ENCODE measurements around the gene ACADL.
"Not testable (repeated sequence)": the region's sequence is repeated elsewhere in the genome, so short reads cannot be mapped to it uniquely, and the experiment has no call there.

The ACADL gene

GRCh38 chr2:210189452-210190138, 35.7 kb downstream of the ACADL start:
- ATAC-seq: no peak
- peaks cover 5% of the 10 kb centered on the region for H3K27me3 Mint-ChIP-seq
- H3K4me1 Mint-ChIP-seq: no peaks in the 10 kb centered on the region
- no peak overlapping the region for H3K4me3 Mint-ChIP-seq
- peaks cover 8% of the 10 kb centered on the region for H3K36me3 Mint-ChIP-seq (ENCODE audit: low read depth)
- H3K9me3 Mint-ChIP-seq: peaks cover 16% of the 10 kb centered on the region
- H3K27ac Mint-ChIP-seq: no peak overlapping the region
- DNase-seq: no peak

DNA sequence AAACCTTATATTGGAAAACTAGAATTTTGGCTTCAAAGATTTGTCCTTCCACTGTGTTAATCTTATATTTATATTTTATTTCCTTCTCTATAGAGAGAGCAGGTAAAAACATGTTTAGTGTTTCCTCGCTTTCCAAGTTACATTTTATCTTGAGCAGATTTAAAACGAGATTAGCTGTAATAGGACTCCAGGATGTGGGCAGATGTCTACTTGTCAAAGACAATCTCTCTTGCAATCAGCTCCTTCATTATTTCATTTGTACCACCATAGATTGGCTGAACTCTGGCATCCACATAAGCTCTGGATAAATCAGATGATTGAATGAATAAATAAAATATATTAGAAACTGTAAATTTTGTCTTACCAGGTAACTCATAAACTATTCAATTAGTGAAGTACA, 36.5 kb downstream of the ACADL start:
- H3K36me3 Mint-ChIP-seq (ENCODE audit: low read depth): peaks cover 16% of the 10 kb centered on the region
- no peak overlapping the region for H3K4me3 Mint-ChIP-seq
- peaks cover 24% of the 10 kb centered on the region for H3K9me3 Mint-ChIP-seq
- no peak for DNase-seq
- H3K27ac Mint-ChIP-seq: no peak overlapping the region
- no peak for ATAC-seq
- H3K27me3 Mint-ChIP-seq: peaks cover 5% of the 10 kb centered on the region
- H3K4me1 Mint-ChIP-seq: peaks cover 2% of the 10 kb centered on the region

DNA sequence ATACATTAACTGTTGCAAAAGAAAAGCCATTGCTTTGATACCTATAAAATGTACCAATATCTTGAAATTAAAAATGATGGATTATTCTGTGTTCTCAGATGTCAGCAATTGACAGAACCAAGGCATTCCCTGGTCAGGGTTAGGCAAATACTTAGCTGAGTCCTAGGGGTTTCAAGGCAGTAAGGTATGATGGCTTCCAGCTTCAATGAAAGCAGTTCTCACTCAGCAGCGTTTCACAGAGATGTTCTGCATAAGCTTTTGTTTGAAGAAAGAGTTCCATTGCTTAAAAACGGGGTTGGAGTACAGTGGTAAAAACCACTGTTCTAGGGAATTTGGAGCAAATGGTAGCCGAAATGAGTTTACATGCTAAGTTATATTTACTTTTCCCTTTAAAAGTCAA, 37.1 kb downstream of the ACADL start:
- Mint-ChIP-seq H3K4me3 (no peak overlapping the region), H3K27ac (no peak overlapping the region), H3K27me3 (peaks cover 5% of the 10 kb centered on the region), H3K36me3 (ENCODE audit: low read depth) (peaks cover 16% of the 10 kb centered on the region), H3K9me3 (peaks cover 25% of the 10 kb centered on the region), H3K4me1 (peaks cover 2% of the 10 kb centered on the region)
- DNase-seq (no peak), ATAC-seq (no peak)

- H3K36me3 Mint-ChIP-seq (ENCODE audit: low read depth): peaks cover 16% of the 10 kb centered on the region
- H3K4me3 Mint-ChIP-seq, H3K27ac Mint-ChIP-seq, DNase-seq, H3K27me3 Mint-ChIP-seq, ATAC-seq: not testable (repeated sequence)
- H3K9me3 Mint-ChIP-seq: peaks cover 25% of the 10 kb centered on the region
- peaks cover 17% of the 10 kb centered on the region for H3K4me1 Mint-ChIP-seq
Measured at GRCh38 chr2:210183936-210184335, 41.3 kb downstream of the ACADL start.

- not testable (repeated sequence) for H3K27ac Mint-ChIP-seq
Measured at GRCh38 chr2:210181606-210182088, 43.6 kb downstream of the ACADL start.

GRCh38 chr2:210181033-210181605, 44.1 kb downstream of the ACADL start:
- not testable (repeated sequence) for H3K27me3 Mint-ChIP-seq, H3K27ac Mint-ChIP-seq, DNase-seq, H3K4me3 Mint-ChIP-seq, ATAC-seq
- Mint-ChIP-seq H3K4me1 (peaks cover 17% of the 10 kb centered on the region), H3K36me3 (ENCODE audit: low read depth) (peaks cover 16% of the 10 kb centered on the region), H3K9me3 (peaks cover 22% of the 10 kb centered on the region)

More at GRCh38 chr2:210181606-210182088, 43.6 kb downstream of the ACADL start:
- H3K4me3 Mint-ChIP-seq, DNase-seq, ATAC-seq, H3K27me3 Mint-ChIP-seq: not testable (repeated sequence)
- Mint-ChIP-seq H3K36me3 (ENCODE audit: low read depth) (peaks cover 16% of the 10 kb centered on the region), H3K4me1 (peaks cover 17% of the 10 kb centered on the region), H3K9me3 (peaks cover 25% of the 10 kb centered on the region)

DNA sequence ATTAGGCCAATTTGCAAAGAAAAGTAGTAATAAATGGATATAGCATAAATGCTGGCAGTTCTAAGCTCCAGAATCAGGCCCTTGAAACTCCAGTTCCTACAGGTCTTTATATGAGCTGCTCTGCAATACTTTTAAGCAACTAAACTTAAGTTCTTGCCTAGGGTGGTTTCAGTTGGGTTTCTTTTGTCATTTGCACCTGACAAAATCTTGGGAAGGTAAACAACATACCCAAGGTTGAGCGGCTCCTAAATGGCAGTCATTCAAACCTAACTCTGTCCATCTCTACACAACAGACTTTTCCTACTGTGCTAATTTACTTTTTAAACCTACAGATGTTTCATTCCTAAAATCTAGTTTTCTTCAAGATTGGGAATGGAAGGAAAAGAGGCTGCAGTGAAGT, 44.8 kb downstream of the ACADL start:
- Mint-ChIP-seq H3K9me3 (peaks cover 18% of the 10 kb centered on the region), H3K27ac (no peak overlapping the region), H3K4me1 (peaks cover 17% of the 10 kb centered on the region), H3K36me3 (ENCODE audit: low read depth) (peaks cover 15% of the 10 kb centered on the region), H3K4me3 (no peak overlapping the region), H3K27me3 (no peaks in the 10 kb centered on the region)
- no peak for DNase-seq
- ATAC-seq: no peak

DNA sequence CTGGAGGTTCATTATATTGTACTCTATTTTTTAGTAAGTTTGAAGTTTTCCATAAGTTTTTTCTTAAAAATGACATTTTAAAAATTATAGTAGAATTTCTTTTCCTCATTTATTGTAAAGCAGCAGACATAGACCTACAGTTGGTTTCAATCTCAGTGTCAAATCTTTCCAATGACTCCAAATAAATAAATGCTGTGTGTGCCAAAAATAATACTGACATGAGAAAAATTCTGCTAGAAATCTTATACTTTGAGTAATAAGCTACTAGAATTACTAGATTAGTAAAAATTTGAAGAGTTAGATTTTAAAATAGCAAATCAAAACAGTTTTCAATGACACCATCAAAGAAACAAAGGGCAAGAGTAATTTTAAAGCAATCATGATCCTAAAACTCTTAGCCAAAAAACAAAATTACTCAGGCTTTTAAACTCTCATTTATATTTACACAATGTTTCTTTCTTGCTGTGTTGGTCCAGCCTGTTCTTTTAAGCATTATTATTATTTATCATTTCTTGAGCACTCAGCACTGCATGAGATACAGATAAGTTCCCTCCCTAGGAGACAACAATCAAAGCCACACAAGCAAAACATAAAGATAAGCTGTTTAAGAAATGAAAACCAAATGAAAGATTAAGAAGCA, 45.8 kb downstream of the ACADL start:
- H3K27me3 Mint-ChIP-seq: no peaks in the 10 kb centered on the region
- H3K4me3 Mint-ChIP-seq: no peak overlapping the region
- H3K36me3 Mint-ChIP-seq (ENCODE audit: low read depth): peaks cover 7% of the 10 kb centered on the region
- DNase-seq (no peak), ATAC-seq (no peak)
- peaks cover 8% of the 10 kb centered on the region for H3K9me3 Mint-ChIP-seq
- peaks cover 17% of the 10 kb centered on the region for H3K4me1 Mint-ChIP-seq
- H3K27ac Mint-ChIP-seq: no peak overlapping the region

DNA sequence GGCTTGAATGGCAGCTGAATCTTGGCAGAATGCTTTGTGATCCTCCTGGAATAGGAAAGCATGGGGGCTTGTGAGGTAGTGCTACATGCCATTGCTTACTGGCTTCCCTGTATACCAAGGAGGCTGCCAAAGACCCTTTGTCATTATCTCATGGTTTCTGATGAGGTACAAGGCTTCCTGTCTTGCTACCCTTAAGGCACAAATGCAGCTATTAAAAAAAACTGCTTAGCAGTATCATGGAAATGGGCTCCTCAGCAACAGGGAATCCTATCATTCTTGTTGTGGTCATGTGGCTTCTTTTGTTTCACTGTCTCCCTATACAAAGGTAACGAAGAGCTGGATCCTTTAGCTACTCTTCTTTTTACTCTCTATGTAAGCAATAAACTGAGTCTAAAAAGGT, 47.5 kb downstream of the ACADL start:
- DNase-seq (no peak), ATAC-seq (no peak)
- no peak overlapping the region for H3K4me3 Mint-ChIP-seq
- H3K4me1 Mint-ChIP-seq: peaks cover 16% of the 10 kb centered on the region
- H3K27me3 Mint-ChIP-seq: peaks cover under 1% of the 10 kb centered on the region
- H3K36me3 Mint-ChIP-seq (ENCODE audit: low read depth): no peaks in the 10 kb centered on the region
- H3K27ac Mint-ChIP-seq: no peak overlapping the region
- H3K9me3 Mint-ChIP-seq: no peaks in the 10 kb centered on the region

DNA sequence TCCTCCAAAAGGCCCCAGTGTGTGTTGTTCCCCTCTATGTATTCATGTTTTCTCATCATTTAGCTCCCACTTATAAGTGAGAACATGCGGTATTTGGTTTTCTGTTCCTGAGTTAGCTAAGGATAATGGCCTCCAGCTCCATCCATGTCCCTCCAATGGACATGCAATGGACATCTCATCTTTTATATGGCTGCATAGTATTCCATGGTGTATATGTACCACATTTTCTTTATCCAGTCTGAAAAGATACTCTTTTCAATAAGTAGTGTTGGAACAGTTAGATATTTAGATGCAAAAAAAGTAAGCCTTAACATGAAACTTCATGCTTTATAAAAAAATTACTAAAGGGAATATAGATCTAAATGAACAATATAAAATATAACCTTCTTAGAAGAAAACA, 48.1 kb downstream of the ACADL start:
- H3K4me1 Mint-ChIP-seq: peaks cover 16% of the 10 kb centered on the region
- not testable (repeated sequence) for H3K36me3 Mint-ChIP-seq (ENCODE audit: low read depth); H3K27me3 Mint-ChIP-seq; H3K9me3 Mint-ChIP-seq; DNase-seq; ATAC-seq; H3K4me3 Mint-ChIP-seq; H3K27ac Mint-ChIP-seq

GRCh38 chr2:210174086-210174485, 51.2 kb downstream of the ACADL start:
- Mint-ChIP-seq H3K4me3 (no peak overlapping the region), H3K27ac (no peak overlapping the region), H3K36me3 (ENCODE audit: low read depth) (no peaks in the 10 kb centered on the region), H3K27me3 (peaks cover 5% of the 10 kb centered on the region), H3K4me1 (peaks cover 23% of the 10 kb centered on the region), H3K9me3 (no peaks in the 10 kb centered on the region)
- no peak for DNase-seq
- no peak for ATAC-seq

DNA sequence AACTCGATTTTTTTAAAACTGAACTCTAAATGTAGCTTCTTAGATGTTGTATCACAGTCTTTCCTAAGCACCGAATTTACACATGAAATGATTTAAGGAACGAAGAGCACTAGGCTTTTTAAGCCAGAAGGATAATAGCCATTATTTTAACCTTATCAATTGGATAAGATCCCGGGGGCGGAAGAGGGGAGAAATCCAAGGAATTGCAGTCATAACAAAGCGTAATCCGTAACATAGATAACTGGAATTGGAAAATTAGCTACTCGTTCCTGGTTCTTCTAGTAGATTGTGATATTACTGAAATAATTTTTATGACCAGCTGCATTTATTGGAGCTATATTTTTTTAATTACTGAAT, 53.0 kb downstream of the ACADL start:
- H3K36me3 Mint-ChIP-seq (ENCODE audit: low read depth): no peaks in the 10 kb centered on the region
- no peaks in the 10 kb centered on the region for H3K9me3 Mint-ChIP-seq
- H3K27ac Mint-ChIP-seq: peak overlapping the region; percentile 53
- peaks cover 40% of the 10 kb centered on the region for H3K4me1 Mint-ChIP-seq
- DNase-seq (no peak), ATAC-seq (no peak)
- peaks cover 5% of the 10 kb centered on the region for H3K27me3 Mint-ChIP-seq
- H3K4me3 Mint-ChIP-seq: peak overlapping the region; percentile 95

DNA sequence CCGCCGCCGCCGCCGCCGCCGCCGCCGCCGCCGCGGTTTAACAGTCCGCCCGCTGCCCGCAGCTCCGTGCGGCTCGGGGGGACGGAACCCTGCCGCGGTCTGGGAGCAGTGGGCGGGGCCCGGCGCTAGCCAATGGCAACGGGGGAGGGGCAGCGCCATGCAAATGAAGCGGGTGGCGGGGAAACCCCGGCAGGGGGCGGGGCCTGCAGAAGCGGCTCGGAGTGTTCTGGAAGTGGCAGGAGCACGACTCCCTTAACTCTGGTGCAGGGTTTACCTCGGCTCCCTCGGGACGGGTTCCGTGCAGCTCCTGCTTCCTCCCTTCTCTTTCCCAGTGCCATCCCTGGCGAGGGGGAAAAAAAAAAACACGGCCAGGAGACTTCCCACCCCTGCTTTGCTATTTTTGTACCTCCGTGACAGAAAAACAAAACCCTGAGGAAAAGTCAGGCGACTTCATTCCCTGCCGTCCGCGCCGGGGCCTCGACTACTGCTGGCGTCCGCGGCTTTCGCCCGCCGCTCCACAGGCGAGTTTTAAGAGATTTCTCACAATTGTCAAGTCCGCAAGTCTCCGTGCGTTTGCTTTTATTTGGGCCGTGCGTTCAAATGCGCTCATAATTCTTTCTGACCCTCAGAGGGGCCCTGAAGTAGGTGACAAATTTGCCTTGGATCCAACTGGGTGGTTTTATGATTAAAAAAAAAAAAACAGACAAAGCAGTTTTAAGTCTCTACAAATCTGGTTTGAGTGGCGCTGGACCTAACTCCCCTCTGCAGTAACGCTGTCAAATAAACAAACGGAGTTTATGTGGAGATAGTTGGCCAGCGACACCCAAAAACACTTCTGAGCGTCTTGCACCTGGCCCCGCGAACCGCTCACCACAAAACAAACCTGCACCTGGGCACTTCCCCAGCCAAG, 53.7 kb downstream of the ACADL start, which contains the start of gene KANSL1L:
Gene KANSL1L, minus strand, starts transcription at position 101 of the 910 bp plus-strand sequence. CDS start 16,827 bp downstream, outside the sequence.
- peaks cover 5% of the 10 kb centered on the region for H3K27me3 Mint-ChIP-seq
- peaks cover 46% of the 10 kb centered on the region for H3K4me1 Mint-ChIP-seq

More for the DNA sequence above, 53.7 kb downstream of the ACADL start, which contains the start of gene KANSL1L:
- DNase-seq (peak; percentile 98), ATAC-seq (peak; percentile 76)
- Mint-ChIP-seq H3K9me3 (no peaks in the 10 kb centered on the region), H3K4me3 (peak within 1 kb of the TSS; percentile 95), H3K27ac (peak within 1 kb of the TSS; percentile 98), H3K36me3 (ENCODE audit: low read depth) (no peaks in the 10 kb centered on the region)
